ENCODE results near the gene SCIN.

GRCh38 chr7:12687718-12688171, 117.2 kb downstream of the SCIN start:
- TF ChIP-seq CTCF (IDR thresholded peaks at IDR 0.05; ENCODE audit: borderline replicate concordance, extremely low read depth, low read length, poor library complexity, severe bottlenecking) (no peak), EZH2 (IDR thresholded peaks at IDR 0.05; ENCODE audit: borderline replicate concordance, low read depth, low read length, severe bottlenecking) (no peak)

Measured in DND-41 (cell line).